GM23338 (cell line): ENCODE measurements around the gene MFN1. TPM values are rescaled to one million over a fixed set of nuclear protein-coding genes. Genes with fewer than 3 reads are reported as not detected.

ENCODE experiments used
- ATAC-seq: fragments of 200-7000 bp; cut with Tn5 transposase; 3 replicates; pipeline ENCODE4 v1.9.1; 2020
- DNase-seq: peaks from one replicate; pipeline ENCODE4 v3.0.0-alpha.2; 2015; ENCODE audit warnings: low spot score
- H2AFZ ChIP-seq: fragments of 200-600 bp; sonication (generic); 2 replicates; pipeline ENCODE4 v1.8.0; 2016; ENCODE audit warnings: antibody characterized with exemption, mild to moderate bottlenecking, moderate library complexity
- H3F3A ChIP-seq: fragments of 200-600 bp; sonication (generic); replicated peaks from 2 replicates; pipeline ENCODE4 v1.8.0; 2017; ENCODE audit warnings: antibody characterized with exemption, mixed run types, low read depth
- H3K27ac ChIP-seq: fragments of 200-600 bp; sonication (generic); 2 replicates; pipeline ENCODE4 v1.6.1; 2016; ENCODE audit warnings: low read depth
- H3K27me3 ChIP-seq: fragments of 200-600 bp; sonication (generic); 2 replicates; pipeline ENCODE4 v1.8.0; 2016; ENCODE audit warnings: mild to moderate bottlenecking, mixed run types, moderate library complexity; ENCODE audit not compliant: insufficient read depth
- H3K36me3 ChIP-seq: fragments of 200-600 bp; sonication (generic); 2 replicates; pipeline ENCODE4 v1.8.0; 2016; ENCODE audit warnings: mild to moderate bottlenecking; ENCODE audit not compliant: insufficient read depth
- H3K4me1 ChIP-seq: fragments of 200-600 bp; sonication (generic); 2 replicates; pipeline ENCODE4 v1.8.0; 2016; ENCODE audit warnings: mild to moderate bottlenecking, moderate library complexity; ENCODE audit not compliant: insufficient read depth
- H3K4me2 ChIP-seq: fragments of 200-600 bp; sonication (generic); 2 replicates; pipeline ENCODE4 v1.7.1; 2017; ENCODE audit warnings: mixed run types
- H3K4me3 ChIP-seq: fragments of 200-600 bp; sonication (generic); 2 replicates; pipeline ENCODE4 v1.6.1; 2016; ENCODE audit warnings: mixed run types
- H3K79me2 ChIP-seq: fragments of 200-600 bp; sonication (generic); replicated peaks from 2 replicates; pipeline ENCODE4 v1.8.0; 2017; ENCODE audit warnings: mild to moderate bottlenecking; ENCODE audit not compliant: insufficient read depth
- H3K9me2 ChIP-seq: fragments of 200-600 bp; sonication (generic); 2 replicates; pipeline ENCODE4 v1.8.0; 2017; ENCODE audit not compliant: insufficient read depth
- H4K20me1 ChIP-seq: fragments of 200-600 bp; sonication (generic); replicated peaks from 2 replicates; pipeline ENCODE4 v1.8.0; 2017; ENCODE audit warnings: mild to moderate bottlenecking; ENCODE audit not compliant: insufficient read depth
- H3K27ac Mint-ChIP-seq: 2 replicates; pipeline ENCODE4 v1.8.0; 2020; ENCODE audit warnings: inconsistent platforms, mild to moderate bottlenecking, moderate library complexity, mixed read lengths
- H3K27me3 Mint-ChIP-seq: 3 replicates; pipeline ENCODE4 v1.8.0; 2022; ENCODE audit warnings: low read depth, mild to moderate bottlenecking, moderate library complexity, mixed read lengths, inconsistent platforms; ENCODE audit not compliant: insufficient read depth, poor library complexity
- H3K36me3 Mint-ChIP-seq: 3 replicates; pipeline ENCODE4 v1.8.0; 2021; ENCODE audit warnings: low read depth, mild to moderate bottlenecking, inconsistent platforms, moderate library complexity, mixed read lengths
- H3K4me1 Mint-ChIP-seq: 3 replicates; pipeline ENCODE4 v1.8.0; 2020; ENCODE audit warnings: mild to moderate bottlenecking, inconsistent platforms, mixed read lengths
- H3K4me3 Mint-ChIP-seq: 3 replicates; pipeline ENCODE4 v1.8.0; 2021; ENCODE audit warnings: moderate library complexity, mild to moderate bottlenecking, inconsistent platforms, mixed read lengths
- H3K9me3 Mint-ChIP-seq: 3 replicates; pipeline ENCODE4 v1.8.0; 2020; ENCODE audit warnings: moderate library complexity, mild to moderate bottlenecking, inconsistent platforms, mixed read lengths
- CREB1 ChIP-seq: fragments of 250-450 bp; sonication (Bioruptor Pico); IDR thresholded peaks from 2 replicates; pipeline ENCODE4 v1.5.0; 2020; ENCODE audit warnings: low read depth, mild to moderate bottlenecking, moderate library complexity
- CTCF ChIP-seq, 2 experiments: fragments of 200-600 bp in 1 of 2; sonication (generic) in 1 of 2; conservative IDR thresholded peaks; 2 replicates each; pipeline versions ENCODE4 v1.5.1 to v1.6.1; 2016 to 2017; ENCODE audit warnings: antibody characterized with exemption in 2 of 2, low read depth in 2 of 2, mild to moderate bottlenecking in 2 of 2, moderate library complexity in 1 of 2
- ETS1 ChIP-seq: IDR thresholded peaks from 2 replicates; pipeline ENCODE4 v1.6.1; 2016; ENCODE audit warnings: antibody characterized with exemption
- EZH2 ChIP-seq: fragments of 200-600 bp; sonication (generic); IDR thresholded peaks from one replicate; pipeline ENCODE4 v1.8.0; 2017; ENCODE audit warnings: antibody characterized with exemption, mild to moderate bottlenecking, low read depth; ENCODE audit not compliant: unreplicated experiment
- EZH2phosphoT487 ChIP-seq: fragments of 200-600 bp; sonication (generic); IDR thresholded peaks from one replicate; pipeline ENCODE4 v1.8.1; 2018; ENCODE audit warnings: antibody characterized with exemption; ENCODE audit not compliant: unreplicated experiment
- JUNB ChIP-seq: IDR thresholded peaks from one replicate; pipeline ENCODE4 v1.6.1; 2016; ENCODE audit warnings: antibody characterized with exemption; ENCODE audit not compliant: unreplicated experiment
- NANOG ChIP-seq: IDR thresholded peaks from 2 replicates; pipeline ENCODE4 v1.6.1; 2016; ENCODE audit warnings: antibody characterized with exemption, borderline replicate concordance
- POLR2AphosphoS5 ChIP-seq: IDR thresholded peaks from 2 replicates; pipeline ENCODE4 v1.6.1; 2016; ENCODE audit warnings: antibody characterized with exemption, low read depth
- REST ChIP-seq: IDR thresholded peaks from one replicate; pipeline ENCODE4 v1.6.1; 2018; ENCODE audit warnings: antibody characterized with exemption; ENCODE audit not compliant: unreplicated experiment
- ZNF114 ChIP-seq: fragments of 250-450 bp; sonication (Bioruptor Pico); IDR thresholded peaks from 2 replicates; pipeline ENCODE4 v1.5.0; 2020; ENCODE audit warnings: mild to moderate bottlenecking, moderate library complexity
- ZNF331 ChIP-seq: fragments of 250-450 bp; sonication (Bioruptor Pico); IDR thresholded peaks from 2 replicates; pipeline ENCODE4 v1.5.0; 2020; ENCODE audit warnings: low read depth, mild to moderate bottlenecking, moderate library complexity
- ZNF462 ChIP-seq: fragments of 250-450 bp; sonication (Bioruptor Pico); IDR thresholded peaks from 2 replicates; pipeline ENCODE4 v1.5.0; 2020; ENCODE audit warnings: mild to moderate bottlenecking, moderate library complexity
- polyA plus RNA-seq: library from polyadenylated mRNA; unstranded; fragments of >200 nt; fragmentation: Nextera tagmentation; extraction: Ambion mirVana; gene quantifications from 2 replicates; pipeline ENCODE4 v1.2.1, GENCODE V29; 2016
- total RNA-seq: library from RNA; depleted of rRNA; stranded (reverse); fragments of >200 nt; shearing (Covaris generic); gene quantifications from 2 replicates; pipeline ENCODE4 v1.2.3, GENCODE V29; 2014

Gene MFN1
- total and polyA plus RNA-seq, 2 experiments from 2014 or later = 16.1 to 36.2 TPM

- TF ChIP-seq REST = no peak
- TF ChIP-seq ZNF462 (CRISPR knock-in tag) = no peak
- no peak for TF ChIP-seq NANOG
- TF ChIP-seq ZNF114 = no peak
Observed at GRCh38 chr3:179299316-179299715, 48.2 kb upstream of the MFN1 start (continued).

GRCh38 chr3:179299999-179300613 lies 47.4 kb upstream of the MFN1 start:
- Histone ChIP-seq H4K20me1 (no peaks in the 10 kb centered on the region), H3K36me3 (no peaks in the 10 kb centered on the region), H3K4me3 (no peak overlapping the region), H3F3A (no peaks in the 10 kb centered on the region), H3K4me1 (0 out of 2 replicates have a peak, but pooled peaks cover 4% of the 10 kb centered on the region), H2AFZ (no peak overlapping the region), H3K79me2 (no peaks in the 10 kb centered on the region), H3K4me2 (no peak overlapping the region), H3K27ac (no peak overlapping the region), H3K9me2 (no peaks in the 10 kb centered on the region), H3K27me3 (no peaks in the 10 kb centered on the region)
- Mint-ChIP-seq H3K4me1 (peaks cover 6% of the 10 kb centered on the region; the same call in 2 of the 3 replicates), H3K27me3 (no peaks in the 10 kb centered on the region), H3K36me3 (peaks cover 7% of the 10 kb centered on the region; the same call in 2 of the 3 replicates), H3K4me3 (no peak overlapping the region), H3K27ac (no peak overlapping the region), H3K9me3 (peaks cover 10% of the 10 kb centered on the region; the same call in 2 of the 3 replicates)
- DNase-seq (no peak), ATAC-seq (no peak)
- TF ChIP-seq ETS1 (no peak), CTCF (conservative IDR thresholded peaks at IDR 0.05; ENCODE audit: low read depth in 2 of 2) (no peak), EZH2phosphoT487 (no peak), JUNB (no peak), POLR2AphosphoS5 (no peak), EZH2 (no peak), ZNF114 (no peak), NANOG (no peak), ZNF331 (no peak), CREB1 (no peak)
